ACC112 (cell line): ENCODE measurements around the gene SLX9.

Experiments used
- H2AFZ ChIP-seq: fragments of 200-600 bp; sonication (generic); one replicate; pipeline ENCODE4 v1.6.0; 2017; ENCODE audit warnings: antibody characterized with exemption, low read length; ENCODE audit not compliant: unreplicated experiment
- H3K27ac ChIP-seq: fragments of 200-600 bp; sonication (generic); 2 replicates; pipeline ENCODE4 v1.5.1; 2014; ENCODE audit warnings: low read depth, mild to moderate bottlenecking, antibody characterized with exemption, low read length, moderate library complexity
- H3K27me3 ChIP-seq: fragments of 200-600 bp; sonication (generic); 2 replicates; pipeline ENCODE4 v1.6.1; 2014; ENCODE audit warnings: mild to moderate bottlenecking, antibody characterized with exemption, low read length, moderate library complexity, mixed read lengths; ENCODE audit not compliant: insufficient read depth
- H3K36me3 ChIP-seq: fragments of 200-600 bp; sonication (generic); 2 replicates; pipeline ENCODE4 v1.6.1; 2016; ENCODE audit warnings: mild to moderate bottlenecking, antibody characterized with exemption, low read length, moderate library complexity, mixed read lengths; ENCODE audit not compliant: insufficient read depth
- H3K4me1 ChIP-seq: fragments of 200-600 bp; sonication (generic); one replicate; pipeline ENCODE4 v1.6.1; 2016; ENCODE audit warnings: low read length, mixed read lengths; ENCODE audit not compliant: insufficient read depth, unreplicated experiment, control insufficient read depth
- H3K4me3 ChIP-seq: fragments of 200-600 bp; sonication (generic); 2 replicates; pipeline ENCODE4 v1.5.1; 2014; ENCODE audit warnings: mild to moderate bottlenecking, low read depth, low read length
- H3K79me2 ChIP-seq: fragments of 200-600 bp; sonication (generic); one replicate; pipeline ENCODE4 v1.6.0; 2016; ENCODE audit warnings: low read length; ENCODE audit not compliant: control insufficient read depth, unreplicated experiment, insufficient read depth

Gene SLX9

DNA sequence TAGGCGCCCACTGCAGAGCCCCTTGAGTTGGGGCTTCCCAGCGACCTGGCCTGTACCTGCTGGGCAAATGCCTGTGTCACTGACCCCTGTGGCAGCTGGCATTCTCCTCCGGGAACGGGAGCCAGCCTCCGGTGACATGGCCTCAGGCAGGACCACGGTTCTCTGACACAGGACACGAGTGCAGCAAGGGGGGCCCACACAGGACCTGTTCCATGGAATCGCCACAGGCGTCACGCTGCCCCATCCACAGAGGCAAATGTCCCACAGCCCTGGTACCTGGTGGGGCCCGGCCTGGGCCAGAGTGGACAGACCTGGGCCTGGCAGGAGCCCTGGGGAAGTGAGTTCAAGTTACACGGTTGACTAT, 21.7 kb upstream of the SLX9 start:
- Histone ChIP-seq H3K79me2 (no peaks in the 10 kb centered on the region), H3K27ac (no peak overlapping the region), H3K36me3 (no peaks in the 10 kb centered on the region), H2AFZ (no peak overlapping the region), H3K4me3 (no peak overlapping the region), H3K4me1 (peaks cover 6% of the 10 kb centered on the region), H3K27me3 (peaks cover 43% of the 10 kb centered on the region)

DNA sequence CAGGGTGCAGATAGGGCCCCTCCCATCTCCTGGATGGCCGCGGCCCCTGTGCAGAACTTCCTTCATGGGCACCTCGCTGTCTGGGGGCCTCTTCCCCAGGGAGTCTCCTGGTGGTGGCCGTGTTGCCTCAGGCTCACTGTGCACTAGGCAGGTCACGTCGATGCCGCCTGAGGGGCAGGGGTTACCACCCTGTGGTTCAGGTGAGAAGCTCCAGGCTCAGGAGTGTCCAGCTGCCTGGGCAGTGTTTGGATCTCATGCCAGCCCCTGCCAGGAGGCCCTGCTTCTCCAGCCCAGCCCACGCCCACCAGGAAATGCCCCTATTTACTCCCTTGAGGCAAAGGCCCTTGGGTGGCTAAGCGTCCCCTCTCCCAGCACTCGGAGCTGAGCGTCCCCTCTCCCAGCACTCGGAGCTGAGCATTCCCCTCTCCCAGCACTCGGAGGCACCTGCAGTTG, 21.2 kb upstream of the SLX9 start:
- H3K27me3 ChIP-seq, result peaks cover 44% of the 10 kb centered on the region
- H3K4me1 ChIP-seq, result peaks cover 6% of the 10 kb centered on the region
- H3K79me2 ChIP-seq, result no peaks in the 10 kb centered on the region
- 0 out of 2 replicates have a peak overlapping the region, but pooled peaks have one; percentile 2 for H3K4me3 ChIP-seq
- no peak overlapping the region for H3K27ac ChIP-seq
- no peak overlapping the region for H2AFZ ChIP-seq
- H3K36me3 ChIP-seq, result no peaks in the 10 kb centered on the region

DNA sequence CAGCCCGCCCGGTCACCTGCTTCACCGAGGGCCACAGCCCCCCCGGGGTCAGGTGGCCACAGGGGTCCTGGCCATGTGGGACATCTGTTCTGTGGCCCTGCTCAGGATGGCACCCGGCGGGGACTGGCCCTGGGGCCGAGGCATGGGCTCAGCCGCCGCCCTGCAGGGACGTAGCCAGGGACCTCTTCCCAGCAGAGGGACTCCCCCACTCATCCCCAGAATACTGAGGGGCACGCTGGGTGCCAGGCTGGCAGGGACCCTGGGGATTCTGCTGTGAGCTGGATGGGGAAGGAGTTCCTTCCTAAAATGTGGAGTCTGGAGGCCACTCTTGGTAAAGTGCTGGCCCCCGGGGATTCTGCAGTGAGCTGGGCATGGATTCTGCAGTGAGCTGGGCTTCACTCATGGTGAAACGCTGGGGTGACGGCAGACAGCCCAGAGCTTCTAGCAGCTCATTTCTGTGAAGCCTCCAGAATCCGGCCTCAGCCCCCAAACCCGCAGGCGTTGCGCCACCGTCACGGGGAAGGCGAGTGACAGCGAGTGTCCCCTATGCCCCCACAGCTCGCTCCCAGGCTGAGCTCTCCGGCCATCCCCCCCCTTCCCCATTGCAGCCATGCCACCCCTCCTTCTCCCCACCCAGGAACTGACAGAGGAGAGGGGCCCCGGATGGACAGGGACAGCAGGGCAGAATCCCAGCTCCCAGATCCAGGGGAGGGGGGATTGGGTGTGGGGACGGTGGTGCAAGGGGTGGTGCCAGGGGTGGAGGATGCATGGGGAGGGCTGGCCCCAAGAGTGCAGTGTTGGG, 20.5 kb upstream of the SLX9 start:
- Histone ChIP-seq H3K36me3 (no peaks in the 10 kb centered on the region), H3K79me2 (no peaks in the 10 kb centered on the region), H3K4me3 (0 out of 2 replicates have a peak overlapping the region, but pooled peaks have one; percentile 2), H3K27me3 (peaks cover 48% of the 10 kb centered on the region), H3K27ac (no peak overlapping the region), H2AFZ (no peak overlapping the region), H3K4me1 (peaks cover 6% of the 10 kb centered on the region)

DNA sequence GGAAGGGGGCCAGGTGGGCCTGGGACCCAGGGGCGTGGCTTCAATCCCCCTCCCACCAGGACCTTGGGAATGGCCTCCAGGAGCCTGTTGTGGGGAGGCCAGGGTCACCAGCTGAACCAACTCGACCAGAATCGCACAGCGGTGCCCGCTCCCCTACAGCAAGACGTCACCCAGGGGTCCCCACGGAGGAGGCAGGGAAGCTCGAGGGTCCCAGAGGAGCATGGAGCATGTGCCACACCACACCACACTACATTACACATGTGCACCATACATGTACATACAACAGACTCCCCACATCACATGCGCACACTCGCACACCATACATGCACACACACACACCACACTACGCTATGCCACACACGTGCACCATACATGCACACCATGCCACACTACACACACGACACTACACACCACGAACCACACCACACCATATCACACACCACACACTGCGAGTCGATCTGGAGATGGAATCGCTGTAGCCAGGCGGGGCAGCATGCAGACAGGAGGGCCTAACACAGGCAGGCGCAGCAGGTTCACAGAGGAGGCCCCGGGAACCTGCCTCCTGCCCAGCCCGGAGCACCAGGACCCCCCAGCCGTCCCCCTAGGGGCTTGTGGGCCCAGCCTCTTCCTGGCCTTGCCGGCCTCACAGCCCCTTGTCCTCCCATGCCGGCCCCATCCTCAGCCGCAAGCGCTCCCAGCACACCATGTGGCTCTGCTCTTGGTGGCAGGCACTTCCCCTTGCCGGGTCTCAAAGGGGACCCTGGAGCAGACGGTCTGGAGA, 19.7 kb upstream of the SLX9 start:
- no peaks in the 10 kb centered on the region for H3K36me3 ChIP-seq
- H3K4me1 ChIP-seq, result peaks cover 6% of the 10 kb centered on the region
- H3K27me3 ChIP-seq, result peaks cover 48% of the 10 kb centered on the region
- no peak overlapping the region for H2AFZ ChIP-seq
- H3K4me3 ChIP-seq, result no peak overlapping the region
- no peak overlapping the region for H3K27ac ChIP-seq
- H3K79me2 ChIP-seq, result no peaks in the 10 kb centered on the region

DNA sequence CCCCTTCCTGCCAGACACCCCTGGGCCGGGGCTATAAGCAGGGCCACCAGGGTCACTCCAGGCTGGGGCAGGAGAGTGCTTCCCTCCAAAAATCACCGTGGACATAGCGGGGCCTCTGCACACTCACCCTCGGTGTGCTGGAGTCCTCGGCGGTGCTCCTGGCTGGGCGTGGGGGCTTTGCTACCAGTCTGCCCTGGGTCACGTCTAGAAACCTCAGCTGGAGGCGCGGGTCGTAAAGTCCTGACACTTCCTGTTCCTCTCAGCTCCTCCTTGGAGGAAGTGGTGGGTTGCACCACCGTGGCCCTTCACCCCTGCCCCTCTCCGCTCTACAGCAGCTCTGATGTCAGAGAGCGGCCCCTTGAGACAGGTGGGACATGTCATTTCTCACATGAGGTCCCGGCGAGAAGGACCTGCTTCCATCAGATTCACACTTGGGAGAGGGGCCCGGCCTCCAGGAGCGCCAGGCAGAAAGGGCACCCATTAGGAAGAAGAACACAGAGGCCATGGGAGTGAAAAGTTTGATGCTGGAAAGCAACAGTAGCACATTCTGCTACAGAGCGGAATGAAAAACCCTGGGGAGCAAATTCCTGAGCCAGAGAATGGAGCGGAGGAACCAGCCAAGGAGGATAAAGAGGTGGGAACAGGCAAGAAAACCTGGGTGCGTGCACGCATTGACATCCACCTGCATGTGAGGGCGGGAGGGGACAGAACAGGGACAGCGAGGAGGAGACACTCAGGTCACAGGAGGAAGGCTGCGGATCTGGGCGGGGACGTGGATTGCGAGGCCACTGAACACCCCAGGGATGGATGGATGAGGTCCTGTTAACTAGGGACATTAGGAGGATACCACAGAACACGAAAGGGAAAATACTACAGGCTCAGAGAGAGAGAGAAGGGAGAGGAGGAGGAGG, 18.9 kb upstream of the SLX9 start, which contains the start of gene ITGB2:
TSS of gene ITGB2 (minus strand) at position 206 of the 911 bp plus-strand sequence. CDS start 10,117 bp downstream, outside the sequence.
- H2AFZ ChIP-seq, result no peak within 1 kb of the TSS
- H3K36me3 ChIP-seq, result no peaks in the 10 kb centered on the region
- no peaks in the 10 kb centered on the region for H3K79me2 ChIP-seq
- H3K4me3 ChIP-seq, result no peak within 1 kb of the TSS
- peaks cover 6% of the 10 kb centered on the region for H3K4me1 ChIP-seq
- peaks cover 48% of the 10 kb centered on the region for H3K27me3 ChIP-seq
- no peak within 1 kb of the TSS for H3K27ac ChIP-seq

DNA sequence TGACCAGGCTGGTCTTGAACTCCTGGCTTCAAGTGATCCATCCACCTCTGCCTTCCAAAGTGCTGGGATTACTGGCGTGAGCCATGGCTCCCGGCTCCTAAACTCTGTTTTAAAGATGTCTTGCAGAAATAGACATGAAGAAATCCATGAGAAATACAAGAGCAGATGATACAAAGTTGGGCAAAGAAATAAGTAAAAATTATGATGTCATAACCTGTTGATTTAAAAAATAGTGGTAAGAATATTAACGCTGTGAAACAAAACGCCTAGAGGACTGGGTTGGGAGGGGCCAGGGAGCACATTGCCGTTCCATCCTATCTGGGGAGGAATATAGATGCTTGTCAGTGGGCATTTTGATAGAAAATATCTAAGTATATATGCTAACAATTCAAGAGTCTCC, 17.9 kb upstream of the SLX9 start:
- H3K36me3 ChIP-seq, result no peaks in the 10 kb centered on the region
- H3K4me1 ChIP-seq, result peaks cover 13% of the 10 kb centered on the region
- peaks cover 48% of the 10 kb centered on the region for H3K27me3 ChIP-seq
- H2AFZ ChIP-seq, result no peak overlapping the region
- H3K4me3 ChIP-seq, result no peak overlapping the region
- H3K27ac ChIP-seq, result no peak overlapping the region
- no peaks in the 10 kb centered on the region for H3K79me2 ChIP-seq

DNA sequence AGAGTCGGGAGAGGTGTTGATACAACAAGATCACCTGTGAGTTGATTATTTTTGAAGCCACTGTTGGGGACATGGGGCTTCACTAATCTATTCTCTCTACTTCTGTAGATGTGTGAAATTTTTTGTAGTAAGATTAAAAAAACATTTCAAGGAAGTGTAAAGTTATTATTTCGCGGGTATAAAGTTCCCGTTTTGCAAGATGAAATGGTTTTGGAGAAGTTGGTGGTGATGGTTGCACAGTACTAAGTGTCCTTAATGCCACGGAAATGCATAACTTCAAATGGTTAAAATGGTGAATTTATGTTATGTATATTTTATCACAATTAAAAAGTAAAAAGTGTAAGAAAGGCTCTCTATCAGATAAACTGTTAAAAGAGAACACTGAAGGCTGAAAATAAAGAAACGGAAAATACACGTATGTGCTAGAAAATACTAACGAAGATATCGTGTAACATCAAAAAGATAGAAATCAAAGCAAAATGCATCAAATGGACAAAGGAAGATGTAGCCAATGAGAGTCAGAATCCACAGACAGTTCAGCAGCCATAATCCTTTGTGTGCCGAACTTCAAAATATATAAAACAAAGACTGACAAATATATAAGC, 16.2 kb upstream of the SLX9 start:
- Histone ChIP-seq H3K27ac (no peak overlapping the region), H3K4me3 (no peak overlapping the region), H3K36me3 (no peaks in the 10 kb centered on the region), H3K4me1 (peaks cover 22% of the 10 kb centered on the region), H3K79me2 (no peaks in the 10 kb centered on the region), H3K27me3 (peaks cover 44% of the 10 kb centered on the region), H2AFZ (no peak overlapping the region)

DNA sequence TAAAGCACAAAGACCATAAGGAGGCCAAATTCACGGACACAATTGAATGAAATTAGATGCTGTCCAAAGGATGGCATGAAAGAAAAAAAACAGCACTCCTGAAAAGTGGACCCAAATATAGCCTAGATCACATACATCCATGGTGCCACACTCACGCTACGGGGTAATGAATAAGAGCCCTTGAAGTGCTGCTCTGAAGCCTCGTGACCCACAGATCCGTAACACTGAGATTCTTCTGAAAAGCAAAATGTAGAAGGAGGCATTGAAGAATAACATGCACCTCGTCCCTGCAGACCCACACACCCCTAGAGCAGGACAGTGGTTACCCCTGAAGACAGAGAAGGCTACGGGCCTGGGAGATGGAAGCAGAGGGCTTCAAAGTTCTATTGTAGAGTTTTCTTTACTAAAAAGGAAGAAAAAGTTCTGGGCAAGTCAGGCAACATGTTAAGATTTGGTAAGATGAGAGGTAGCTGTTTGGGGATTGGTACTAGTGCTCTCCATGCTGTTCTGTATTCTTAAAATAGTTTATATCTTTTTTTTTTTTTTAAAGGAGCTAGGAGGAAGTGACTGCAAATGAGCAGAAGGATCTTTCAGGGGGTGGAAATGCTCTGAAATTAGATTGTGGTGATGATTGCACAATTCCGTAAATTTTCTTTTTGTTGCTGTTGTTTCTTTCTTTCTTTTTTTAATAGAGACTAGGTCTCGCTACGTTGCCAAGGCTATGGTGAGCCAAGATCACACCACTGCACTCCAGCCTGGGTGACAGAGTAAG, 15.0 kb upstream of the SLX9 start:
- Histone ChIP-seq H3K27me3 (peaks cover 33% of the 10 kb centered on the region), H3K79me2 (no peaks in the 10 kb centered on the region), H3K27ac (no peak overlapping the region), H2AFZ (no peak overlapping the region), H3K36me3 (no peaks in the 10 kb centered on the region), H3K4me1 (peaks cover 26% of the 10 kb centered on the region), H3K4me3 (no peak overlapping the region)

DNA sequence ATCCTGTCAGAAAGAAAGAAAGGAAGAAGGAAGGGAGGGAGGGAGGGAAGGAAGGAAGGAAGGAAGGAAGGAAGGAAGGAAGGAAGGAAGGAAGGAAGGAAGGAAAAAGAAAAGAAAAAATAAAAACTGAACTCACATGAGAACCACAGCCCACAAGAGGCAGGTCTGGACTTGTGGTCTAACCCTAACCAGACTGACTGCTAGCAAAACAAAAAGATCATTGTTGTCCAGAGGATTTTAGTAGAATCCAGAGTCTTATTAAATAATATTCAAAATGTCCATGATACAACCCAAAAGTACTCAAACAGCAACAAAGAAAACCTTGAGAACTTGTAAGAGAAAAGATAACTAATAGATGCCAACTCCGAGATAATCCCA, 14.5 kb upstream of the SLX9 start:
- Histone ChIP-seq H3K27me3 (peaks cover 27% of the 10 kb centered on the region), H3K36me3 (no peaks in the 10 kb centered on the region), H3K79me2 (no peaks in the 10 kb centered on the region), H3K27ac (no peak overlapping the region), H2AFZ (no peak overlapping the region), H3K4me3 (no peak overlapping the region), H3K4me1 (peaks cover 27% of the 10 kb centered on the region)
